ENCODE results near the gene PCGF1.

DNA sequence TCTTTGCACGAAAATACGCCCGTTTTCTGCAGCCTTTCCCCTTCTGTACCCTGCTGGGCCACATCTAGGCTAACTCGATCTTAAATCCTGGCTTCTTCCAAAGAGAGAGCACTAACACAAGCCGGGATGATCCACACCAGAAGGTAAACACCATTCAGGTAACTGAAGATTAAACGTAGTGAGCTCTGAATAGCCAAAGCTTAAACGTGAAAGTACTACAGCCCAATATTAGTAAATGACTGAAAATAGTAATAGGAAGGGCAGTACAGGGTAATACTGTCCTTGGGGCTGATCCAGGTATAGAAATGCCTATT is 34.6 kb downstream of the PCGF1 start:
- TF ChIP-seq POLR2AphosphoS5 (IDR thresholded peaks at IDR 0.05; ENCODE audit: low read depth, low read length) (no peak), TAF1 (IDR thresholded peaks at IDR 0.05; ENCODE audit: borderline replicate concordance, low read depth, low read length) (no peak)
